PFSK-1 (cell line): ENCODE results near the gene COL25A1.

ENCODE experiments used
- POLR2AphosphoS5 ChIP-seq: IDR thresholded peaks from 2 replicates; pipeline ENCODE4 v1.6.1; 2012; ENCODE audit warnings: low read depth, mild to moderate bottlenecking, control low read depth, low read length, moderate library complexity
- SIN3A ChIP-seq: IDR thresholded peaks from 2 replicates; pipeline ENCODE4 v1.6.1; 2012; ENCODE audit warnings: mild to moderate bottlenecking, low read length, moderate library complexity, borderline replicate concordance; ENCODE audit not compliant: insufficient read depth
- TAF1 ChIP-seq: IDR thresholded peaks from 2 replicates; pipeline ENCODE4 v1.6.1; 2012; ENCODE audit warnings: low read length, control low read depth, borderline replicate concordance; ENCODE audit not compliant: insufficient read depth
- TF ChIP-seq, protein P1 (sequence below), 2 experiments: IDR thresholded peaks; 2 replicates each; pipeline versions ENCODE4 v1.6.1 to v1.8.0; 2011 to 2012; ENCODE audit warnings: low read depth in 2 of 2, low read length in 2 of 2, control low read depth in 1 of 2, inconsistent platforms in 1 of 2, mild to moderate bottlenecking in 1 of 2, moderate library complexity in 1 of 2; ENCODE audit not compliant: insufficient read depth in 1 of 2

DNA sequence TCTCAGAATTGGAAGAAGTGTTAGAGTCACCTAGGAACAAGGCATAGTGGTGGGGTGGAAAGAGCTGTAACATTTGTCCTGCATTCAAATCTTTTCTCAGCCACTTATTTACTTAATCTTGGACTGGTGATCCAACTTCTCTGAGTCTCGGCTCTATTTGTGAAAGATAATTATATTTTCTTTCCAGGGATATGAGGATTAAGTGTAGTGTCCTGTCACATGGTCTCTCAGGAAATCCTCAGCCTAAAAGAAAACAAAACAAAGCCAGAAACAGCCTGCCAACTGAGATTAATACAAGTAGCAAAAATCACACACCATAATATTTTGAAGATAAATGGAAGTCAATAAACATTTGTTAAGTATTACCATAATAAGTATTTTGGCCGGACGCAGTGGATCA lies 506.3 kb downstream of the COL25A1 start:
- TF ChIP-seq, protein P1, sequence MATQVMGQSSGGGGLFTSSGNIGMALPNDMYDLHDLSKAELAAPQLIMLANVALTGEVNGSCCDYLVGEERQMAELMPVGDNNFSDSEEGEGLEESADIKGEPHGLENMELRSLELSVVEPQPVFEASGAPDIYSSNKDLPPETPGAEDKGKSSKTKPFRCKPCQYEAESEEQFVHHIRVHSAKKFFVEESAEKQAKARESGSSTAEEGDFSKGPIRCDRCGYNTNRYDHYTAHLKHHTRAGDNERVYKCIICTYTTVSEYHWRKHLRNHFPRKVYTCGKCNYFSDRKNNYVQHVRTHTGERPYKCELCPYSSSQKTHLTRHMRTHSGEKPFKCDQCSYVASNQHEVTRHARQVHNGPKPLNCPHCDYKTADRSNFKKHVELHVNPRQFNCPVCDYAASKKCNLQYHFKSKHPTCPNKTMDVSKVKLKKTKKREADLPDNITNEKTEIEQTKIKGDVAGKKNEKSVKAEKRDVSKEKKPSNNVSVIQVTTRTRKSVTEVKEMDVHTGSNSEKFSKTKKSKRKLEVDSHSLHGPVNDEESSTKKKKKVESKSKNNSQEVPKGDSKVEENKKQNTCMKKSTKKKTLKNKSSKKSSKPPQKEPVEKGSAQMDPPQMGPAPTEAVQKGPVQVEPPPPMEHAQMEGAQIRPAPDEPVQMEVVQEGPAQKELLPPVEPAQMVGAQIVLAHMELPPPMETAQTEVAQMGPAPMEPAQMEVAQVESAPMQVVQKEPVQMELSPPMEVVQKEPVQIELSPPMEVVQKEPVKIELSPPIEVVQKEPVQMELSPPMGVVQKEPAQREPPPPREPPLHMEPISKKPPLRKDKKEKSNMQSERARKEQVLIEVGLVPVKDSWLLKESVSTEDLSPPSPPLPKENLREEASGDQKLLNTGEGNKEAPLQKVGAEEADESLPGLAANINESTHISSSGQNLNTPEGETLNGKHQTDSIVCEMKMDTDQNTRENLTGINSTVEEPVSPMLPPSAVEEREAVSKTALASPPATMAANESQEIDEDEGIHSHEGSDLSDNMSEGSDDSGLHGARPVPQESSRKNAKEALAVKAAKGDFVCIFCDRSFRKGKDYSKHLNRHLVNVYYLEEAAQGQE (IDR thresholded peaks at IDR 0.05; ENCODE audit: insufficient read depth in 1 of 2, low read depth in 2 of 2, low read length in 2 of 2), result no peak
- TF ChIP-seq POLR2AphosphoS5, result no peak
- no peak for TF ChIP-seq SIN3A
- no peak for TF ChIP-seq TAF1
